HepG2 (cell line): Measurements from ENCODE around the gene ZC3H18. TPM values are rescaled to one million over a fixed set of nuclear protein-coding genes. Genes with fewer than 3 reads are reported as not detected.

Experiments used
- ASH2L ChIP-seq: fragments of 300-600, 200-600 bp; sonication (generic); IDR thresholded peaks from 2 replicates; pipeline ENCODE4 v1.7.0; 2017; ENCODE audit warnings: low read depth, mild to moderate bottlenecking, moderate library complexity, mixed read lengths, low read length; ENCODE audit not compliant: insufficient read length
- FOSL1 ChIP-seq: sonication (generic); formaldehyde crosslinking; IDR thresholded peaks from 2 replicates; pipeline ENCODE4 v1.9.0; 2021; ENCODE audit warnings: missing genetic modification reagents, borderline replicate concordance
- FOXO1 ChIP-seq: sonication (generic); formaldehyde crosslinking; IDR thresholded peaks from 2 replicates; pipeline ENCODE4 v1.4.0; 2020; ENCODE audit warnings: missing genetic modification reagents
- IRF2 ChIP-seq: IDR thresholded peaks from 2 replicates; pipeline ENCODE4 v1.6.1; 2018; ENCODE audit warnings: missing genetic modification reagents, missing compliant biosample characterization
- KDM5B ChIP-seq: sonication (generic); formaldehyde crosslinking; IDR thresholded peaks from 2 replicates; pipeline ENCODE4 v1.4.0; 2020; ENCODE audit warnings: missing genetic modification reagents, mild to moderate bottlenecking, borderline replicate concordance
- PRDM15 ChIP-seq: sonication (generic); formaldehyde crosslinking; IDR thresholded peaks from 2 replicates; pipeline ENCODE4 v1.4.0; 2020; ENCODE audit warnings: missing genetic modification reagents
- ZBTB46 ChIP-seq: sonication (generic); formaldehyde crosslinking; IDR thresholded peaks from 2 replicates; pipeline ENCODE4 v1.4.0; 2020; ENCODE audit warnings: mild to moderate bottlenecking, missing genetic modification reagents, borderline replicate concordance
- ZNF143 ChIP-seq: sonication (generic); formaldehyde crosslinking; IDR thresholded peaks from 2 replicates; pipeline ENCODE4 v1.4.0; 2020; ENCODE audit warnings: missing genetic modification reagents
- ZNF296 ChIP-seq: sonication (generic); formaldehyde crosslinking; conservative IDR thresholded peaks from 2 replicates; pipeline ENCODE4 v1.5.0; 2020; ENCODE audit warnings: mild to moderate bottlenecking, missing genetic modification reagents
- ZNF33A ChIP-seq: sonication (generic); formaldehyde crosslinking; IDR thresholded peaks from 2 replicates; pipeline ENCODE4 v1.5.1; 2020; ENCODE audit warnings: missing genetic modification reagents, mild to moderate bottlenecking, moderate library complexity, borderline replicate concordance
- ZNF430 ChIP-seq: sonication (generic); formaldehyde crosslinking; IDR thresholded peaks from 2 replicates; pipeline ENCODE4 v1.9.0; 2021; ENCODE audit warnings: mild to moderate bottlenecking, missing genetic modification reagents
- ZNF780A ChIP-seq: sonication (generic); formaldehyde crosslinking; IDR thresholded peaks from 2 replicates; pipeline ENCODE4 v1.8.0; 2022; ENCODE audit warnings: mild to moderate bottlenecking, missing genetic modification reagents, moderate library complexity
- ZNF781 ChIP-seq: sonication (generic); formaldehyde crosslinking; IDR thresholded peaks from 2 replicates; pipeline ENCODE4 v1.5.1; 2020; ENCODE audit warnings: borderline replicate concordance, mild to moderate bottlenecking, missing genetic modification reagents; ENCODE audit errors: not compliant biosample characterization
- polyA plus RNA-seq, 8 experiments: library from polyadenylated mRNA; depleted of rRNA in 3 of 8; stranded (reverse) in 7 of 8; unstranded in 1 of 8; fragments of >200 nt; fragmentation: Illumina TruSeq in 4 of 8; extraction: Trizol in 4 of 8; gene quantifications; 2 replicates each; pipeline versions ENCODE4 v1.2.1 to v1.2.3, GENCODE V29; 2011 to 2016; ENCODE audit warnings: low read depth in 4 of 8, missing spikeins in 1 of 8, mixed read lengths in 1 of 8; ENCODE audit not compliant: insufficient read depth in 1 of 8
- total RNA-seq, 5 experiments: library from RNA; depleted of rRNA; stranded (reverse); fragments of >200 nt; fragmentation: Illumina TruSeq; extraction: Trizol; gene quantifications; 2 replicates each; pipeline ENCODE4 v1.2.3, GENCODE V29; 2016; ENCODE audit warnings: low read depth in 1 of 5
- TF ChIP-seq, protein P1 (sequence below): sonication (generic); formaldehyde crosslinking; IDR thresholded peaks from 2 replicates; pipeline ENCODE4 v1.5.0; 2020; ENCODE audit warnings: mild to moderate bottlenecking, missing genetic modification reagents
- TF ChIP-seq, protein P2 (sequence below): sonication (generic); formaldehyde crosslinking; IDR thresholded peaks from 2 replicates; pipeline ENCODE4 v1.4.0; 2020; ENCODE audit warnings: mild to moderate bottlenecking, missing genetic modification reagents

The ZC3H18 gene
- total and polyA plus RNA-seq, 2 of the 13 experiments (the other 11 are each of a cell fraction or from before 2014, with no cell fraction given), result 11.2 to 27.4 TPM

- TF ChIP-seq, protein P1, sequence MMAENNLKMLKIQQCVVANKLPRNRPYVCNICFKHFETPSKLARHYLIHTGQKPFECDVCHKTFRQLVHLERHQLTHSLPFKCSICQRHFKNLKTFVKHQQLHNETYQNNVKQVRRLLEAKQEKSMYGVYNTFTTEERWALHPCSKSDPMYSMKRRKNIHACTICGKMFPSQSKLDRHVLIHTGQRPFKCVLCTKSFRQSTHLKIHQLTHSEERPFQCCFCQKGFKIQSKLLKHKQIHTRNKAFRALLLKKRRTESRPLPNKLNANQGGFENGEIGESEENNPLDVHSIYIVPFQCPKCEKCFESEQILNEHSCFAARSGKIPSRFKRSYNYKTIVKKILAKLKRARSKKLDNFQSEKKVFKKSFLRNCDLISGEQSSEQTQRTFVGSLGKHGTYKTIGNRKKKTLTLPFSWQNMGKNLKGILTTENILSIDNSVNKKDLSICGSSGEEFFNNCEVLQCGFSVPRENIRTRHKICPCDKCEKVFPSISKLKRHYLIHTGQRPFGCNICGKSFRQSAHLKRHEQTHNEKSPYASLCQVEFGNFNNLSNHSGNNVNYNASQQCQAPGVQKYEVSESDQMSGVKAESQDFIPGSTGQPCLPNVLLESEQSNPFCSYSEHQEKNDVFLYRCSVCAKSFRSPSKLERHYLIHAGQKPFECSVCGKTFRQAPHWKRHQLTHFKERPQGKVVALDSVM (CRISPR knock-in tag), result no peak
- TF ChIP-seq FOSL1 (CRISPR knock-in tag) (no peak), FOXO1 (CRISPR knock-in tag) (no peak), ZNF143 (CRISPR knock-in tag) (no peak), PRDM15 (CRISPR knock-in tag) (no peak), ZNF33A (no peak), ZNF780A (CRISPR knock-in tag) (no peak), KDM5B (no peak), ZNF430 (CRISPR knock-in tag) (peak; percentile 93), ZBTB46 (CRISPR knock-in tag) (no peak), IRF2 (CRISPR knock-in tag) (no peak; the same call in 1 of the 2 replicates), ZNF781 (CRISPR knock-in tag) (no peak), ASH2L (no peak), ZNF296 (CRISPR knock-in tag) (0 out of 2 replicates have a peak, but pooled peaks have one; percentile 10)
- TF ChIP-seq, protein P2, sequence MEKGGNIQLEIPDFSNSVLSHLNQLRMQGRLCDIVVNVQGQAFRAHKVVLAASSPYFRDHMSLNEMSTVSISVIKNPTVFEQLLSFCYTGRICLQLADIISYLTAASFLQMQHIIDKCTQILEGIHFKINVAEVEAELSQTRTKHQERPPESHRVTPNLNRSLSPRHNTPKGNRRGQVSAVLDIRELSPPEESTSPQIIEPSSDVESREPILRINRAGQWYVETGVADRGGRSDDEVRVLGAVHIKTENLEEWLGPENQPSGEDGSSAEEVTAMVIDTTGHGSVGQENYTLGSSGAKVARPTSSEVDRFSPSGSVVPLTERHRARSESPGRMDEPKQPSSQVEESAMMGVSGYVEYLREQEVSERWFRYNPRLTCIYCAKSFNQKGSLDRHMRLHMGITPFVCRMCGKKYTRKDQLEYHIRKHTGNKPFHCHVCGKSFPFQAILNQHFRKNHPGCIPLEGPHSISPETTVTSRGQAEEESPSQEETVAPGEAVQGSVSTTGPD, result no peak
Observed at GRCh38 chr16:88650749-88651275, 80.6 kb downstream of the ZC3H18 start, which contains the start of gene CYBA (continued).
